ENCODE results near the gene CDH4.

GRCh38 chr20:61801428-61801827 is 549.4 kb downstream of the CDH4 start:
- TF ChIP-seq CTCF (IDR thresholded peaks at IDR 0.05) (no peak), POLR2A (IDR thresholded peaks at IDR 0.05) (no peak)
